Fibroblast of skin of abdomen (primary cell): ENCODE results near the gene RHBDD3.
"Not testable (repeated sequence)": the region's sequence is repeated elsewhere in the genome, so short reads cannot be mapped to it uniquely, and the experiment has no call there.

Source experiments
- DNase-seq: peaks from one replicate; pipeline ENCODE4 v3.0.0-alpha.2; 2013

The RHBDD3 gene

GRCh38 chr22:29245626-29246385, 22.0 kb downstream of the RHBDD3 start:
- DNase-seq = peak; percentile 53

DNA sequence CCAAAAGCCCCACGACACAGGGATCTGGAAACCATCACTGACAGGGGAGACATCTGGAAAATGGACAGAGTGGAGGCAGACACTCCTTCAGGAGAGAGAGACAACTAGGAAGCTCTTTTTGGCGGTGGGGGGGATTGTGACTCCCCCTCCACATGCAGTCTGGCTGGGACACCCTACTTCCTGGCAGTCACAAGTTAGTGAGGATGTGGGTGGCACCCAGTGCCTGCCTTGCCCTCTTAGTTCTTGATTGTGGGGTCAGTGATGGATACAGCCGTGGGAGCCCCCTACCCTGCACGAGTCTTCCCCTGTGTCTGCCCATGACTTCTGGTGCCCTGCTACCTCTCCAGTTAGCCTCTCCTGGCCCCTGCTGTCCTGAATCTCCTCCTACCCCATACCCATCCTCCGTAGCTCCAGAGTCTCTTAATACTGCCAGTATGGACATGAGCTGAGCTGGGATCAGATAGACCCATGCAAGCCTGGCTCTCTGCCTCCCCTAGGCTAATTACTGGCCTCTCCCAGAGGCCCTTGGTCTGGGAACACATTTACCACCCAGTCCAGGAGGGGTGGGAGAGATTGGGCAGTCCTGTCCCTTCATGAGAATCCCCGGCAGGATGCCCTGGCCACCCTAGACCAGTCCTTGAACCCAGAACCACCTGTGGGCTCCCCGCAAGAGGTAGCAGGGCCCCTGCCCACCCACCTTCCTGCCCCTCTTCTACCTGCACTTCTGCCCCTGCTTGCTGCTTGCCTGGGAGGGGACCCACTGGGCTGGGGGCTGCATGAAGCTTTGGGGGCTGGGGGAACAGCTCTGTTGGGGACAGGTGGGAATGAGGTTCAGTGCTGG, 22.8 kb downstream of the RHBDD3 start:
- DNase-seq = no peak

DNA sequence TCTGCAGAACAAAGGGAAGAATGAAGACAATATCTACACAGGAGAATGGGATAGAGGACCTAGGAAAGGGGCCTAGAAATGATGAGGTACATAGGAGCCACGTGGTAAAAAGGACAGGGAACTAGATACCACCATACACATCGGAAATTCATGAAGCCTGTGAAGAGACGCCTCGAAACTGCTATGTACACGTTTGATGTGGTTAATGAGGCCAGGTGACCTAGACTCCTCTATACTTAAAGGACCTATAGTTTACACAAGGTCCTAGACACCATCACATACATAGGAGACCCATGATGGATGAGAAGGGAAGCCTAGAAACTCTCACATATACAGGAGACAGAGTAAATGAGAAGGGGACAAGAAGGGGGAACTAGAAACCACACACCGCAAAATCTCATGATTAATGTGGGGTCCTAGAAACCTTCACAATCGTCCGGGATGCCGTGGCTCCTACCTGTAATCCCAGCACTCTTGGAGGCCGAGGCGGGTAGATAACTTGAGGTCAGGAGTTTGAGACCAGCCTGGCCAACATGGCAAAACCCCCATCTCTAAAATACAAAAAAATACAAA, 23.8 kb downstream of the RHBDD3 start:
- DNase-seq = no peak

DNA sequence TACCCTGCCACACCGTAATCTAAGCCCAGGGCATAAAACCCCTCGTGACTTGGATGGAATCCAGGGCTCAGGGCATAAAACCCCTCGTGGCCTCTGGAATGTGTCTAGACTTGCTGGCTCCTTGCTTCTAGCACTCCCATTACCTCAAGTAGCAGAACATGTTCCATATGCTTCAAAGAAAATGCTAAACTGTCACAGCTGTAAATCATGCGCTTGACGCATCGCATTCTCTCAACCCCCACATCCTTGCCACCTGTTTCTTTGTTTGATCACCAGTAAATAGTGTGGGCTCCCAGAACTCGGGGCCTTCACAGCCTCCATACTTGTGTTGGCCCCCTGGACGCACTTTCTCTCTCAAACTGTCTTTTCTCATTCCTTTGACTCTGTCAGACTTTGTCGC, 27.3 kb downstream of the RHBDD3 start:
- DNase-seq = peak; percentile 12

GRCh38 chr22:29233277-29233877, 34.4 kb downstream of the RHBDD3 start:
- DNase-seq = no peak

GRCh38 chr22:29231971-29232959, 35.5 kb downstream of the RHBDD3 start:
- DNase-seq = no peak

DNA sequence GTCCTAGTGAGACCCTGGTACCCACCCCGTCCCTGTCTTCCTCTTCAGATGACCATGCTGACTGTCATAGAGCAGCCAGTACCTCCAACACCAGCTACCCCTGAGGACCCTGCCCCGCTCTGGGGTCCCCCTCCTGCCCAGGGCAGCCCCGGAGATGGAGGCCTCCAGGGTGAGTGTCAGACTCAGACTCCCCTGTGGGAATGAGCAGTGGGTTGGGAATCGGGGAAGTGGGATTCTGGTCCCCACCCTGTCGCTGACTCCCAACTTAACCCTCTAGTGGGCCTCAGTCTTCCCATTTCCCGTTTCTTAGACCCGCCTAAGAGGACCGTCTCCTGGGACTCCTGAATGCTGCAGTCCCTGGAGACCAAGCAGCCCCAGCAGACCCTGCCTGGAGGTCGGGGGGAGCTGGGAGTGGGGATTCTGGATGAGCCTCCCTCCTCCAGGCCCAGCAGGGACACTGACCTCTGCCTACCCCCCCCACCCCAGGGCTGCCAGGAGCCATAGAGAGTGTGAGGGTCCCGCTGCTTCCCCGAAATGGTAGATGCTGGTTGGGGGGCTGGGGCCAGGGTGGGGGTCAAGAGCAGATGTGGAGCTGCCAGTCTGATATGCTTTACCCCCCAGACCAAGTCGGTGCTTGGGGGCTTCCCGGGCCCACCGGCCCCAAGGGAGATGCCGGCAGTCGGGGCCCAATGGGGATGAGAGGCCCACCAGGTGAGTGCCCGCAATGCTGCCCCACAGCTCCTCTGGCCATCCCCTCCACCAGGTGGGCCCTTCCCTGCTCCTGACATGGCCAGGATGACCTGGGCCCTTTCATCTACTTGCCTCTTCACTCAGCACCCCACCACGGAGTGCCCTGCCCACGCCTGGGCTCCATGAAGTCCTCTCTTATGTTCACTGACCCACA, 36.6 kb downstream of the RHBDD3 start:
- DNase-seq = no peak

GRCh38 chr22:29226351-29226981, 41.3 kb downstream of the RHBDD3 start:
- DNase-seq = no peak

GRCh38 chr22:29225422-29226090, 42.2 kb downstream of the RHBDD3 start:
- DNase-seq = peak; percentile 14

- no peak for DNase-seq
Observed at GRCh38 chr22:29224859-29225410, 42.8 kb downstream of the RHBDD3 start.

DNA sequence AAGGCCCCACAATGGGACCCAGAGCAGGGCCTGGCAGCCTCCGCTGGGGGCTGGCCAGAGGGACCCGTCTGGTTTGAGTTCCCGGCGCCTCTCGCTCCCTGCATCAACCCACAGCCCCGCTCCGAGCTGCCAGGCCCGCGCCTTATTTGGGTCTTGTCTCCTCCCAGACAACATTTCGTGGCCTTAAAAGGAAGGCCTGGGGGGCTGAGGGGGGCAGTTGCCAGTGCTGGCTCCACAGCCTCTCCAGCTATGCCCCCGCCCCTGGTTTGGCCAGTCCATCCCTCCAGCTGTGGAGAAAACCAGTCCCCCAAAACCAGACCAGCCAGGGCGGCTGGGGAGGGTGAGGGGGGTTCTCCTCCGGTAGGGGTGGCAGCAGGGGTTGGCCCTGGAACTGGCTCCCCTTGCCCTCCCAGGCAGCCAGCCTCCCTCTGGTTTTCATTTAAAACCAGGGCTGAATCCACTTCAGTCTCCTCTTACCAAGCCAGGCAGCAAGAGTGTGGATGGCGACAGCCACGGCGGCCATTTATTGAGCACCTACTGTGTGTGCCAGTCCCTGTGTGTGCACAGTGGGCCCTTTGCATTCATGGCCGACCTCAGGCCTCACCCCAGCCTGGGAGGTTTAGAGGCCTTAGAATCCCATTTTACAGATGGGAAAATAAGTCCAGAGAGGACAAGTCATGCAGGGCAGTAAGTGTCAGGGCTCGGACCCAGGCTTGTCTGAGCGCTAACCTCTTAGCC, 43.5 kb downstream of the RHBDD3 start:
- peak; percentile 50 for DNase-seq

DNA sequence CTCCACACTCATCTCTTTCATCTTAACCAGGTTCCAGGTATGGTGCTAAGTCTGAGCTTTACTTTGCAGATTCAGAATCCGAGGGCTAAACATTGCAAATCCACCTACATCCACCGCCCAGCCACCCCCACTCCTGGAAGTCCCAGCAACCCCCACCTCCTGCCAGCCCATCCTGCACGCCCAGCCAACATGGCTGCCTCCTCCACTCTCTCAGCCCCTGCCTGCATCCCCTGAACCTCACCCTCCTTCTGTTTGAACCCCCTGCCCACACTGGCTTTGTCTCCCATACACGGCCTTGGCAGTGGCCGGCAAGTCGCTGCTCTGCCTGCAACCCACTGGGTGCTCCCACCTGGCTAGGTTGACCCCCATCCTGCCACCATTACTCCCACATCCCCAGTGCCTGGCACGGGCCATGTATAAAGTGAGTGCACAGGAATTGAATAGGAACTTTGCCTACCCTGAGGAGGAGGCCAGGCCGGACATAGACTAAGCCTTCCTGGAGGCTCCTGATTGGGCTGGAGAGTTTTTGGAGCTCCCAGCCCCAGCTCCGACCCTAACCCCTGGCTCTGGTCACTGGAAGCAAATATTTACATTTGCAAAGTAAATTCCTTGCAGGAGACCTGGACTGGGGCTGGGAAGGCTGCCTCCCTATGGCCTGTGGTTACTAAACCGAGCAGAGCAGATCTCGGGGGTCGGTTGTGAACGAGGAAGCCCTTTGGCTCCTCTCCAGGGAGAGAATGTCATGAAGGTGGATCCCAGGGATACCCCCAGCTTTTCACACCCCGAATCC, 47.7 kb downstream of the RHBDD3 start:
- no peak for DNase-seq

DNA sequence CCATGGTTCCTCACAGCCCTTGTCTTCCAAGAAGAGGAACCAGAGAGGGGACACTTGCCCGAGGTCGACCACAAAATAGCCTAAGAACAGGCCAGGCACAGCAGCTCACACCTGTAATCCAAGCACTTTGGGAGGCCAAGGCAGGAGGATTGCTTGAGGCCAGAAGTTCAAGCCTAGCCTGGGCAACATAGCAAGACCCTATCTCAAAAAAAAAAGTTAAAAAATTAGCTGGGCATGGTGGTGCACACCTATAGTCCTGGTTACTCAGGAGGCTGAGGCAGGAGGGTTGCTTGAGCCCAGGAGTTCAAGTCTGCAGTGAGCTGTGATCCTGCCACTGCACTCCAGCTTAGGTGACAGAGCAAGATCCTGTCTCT, 48.4 kb downstream of the RHBDD3 start:
- DNase-seq = not testable (repeated sequence)

GRCh38 chr22:29218758-29219408, 48.9 kb downstream of the RHBDD3 start:
- DNase-seq = no peak

DNA sequence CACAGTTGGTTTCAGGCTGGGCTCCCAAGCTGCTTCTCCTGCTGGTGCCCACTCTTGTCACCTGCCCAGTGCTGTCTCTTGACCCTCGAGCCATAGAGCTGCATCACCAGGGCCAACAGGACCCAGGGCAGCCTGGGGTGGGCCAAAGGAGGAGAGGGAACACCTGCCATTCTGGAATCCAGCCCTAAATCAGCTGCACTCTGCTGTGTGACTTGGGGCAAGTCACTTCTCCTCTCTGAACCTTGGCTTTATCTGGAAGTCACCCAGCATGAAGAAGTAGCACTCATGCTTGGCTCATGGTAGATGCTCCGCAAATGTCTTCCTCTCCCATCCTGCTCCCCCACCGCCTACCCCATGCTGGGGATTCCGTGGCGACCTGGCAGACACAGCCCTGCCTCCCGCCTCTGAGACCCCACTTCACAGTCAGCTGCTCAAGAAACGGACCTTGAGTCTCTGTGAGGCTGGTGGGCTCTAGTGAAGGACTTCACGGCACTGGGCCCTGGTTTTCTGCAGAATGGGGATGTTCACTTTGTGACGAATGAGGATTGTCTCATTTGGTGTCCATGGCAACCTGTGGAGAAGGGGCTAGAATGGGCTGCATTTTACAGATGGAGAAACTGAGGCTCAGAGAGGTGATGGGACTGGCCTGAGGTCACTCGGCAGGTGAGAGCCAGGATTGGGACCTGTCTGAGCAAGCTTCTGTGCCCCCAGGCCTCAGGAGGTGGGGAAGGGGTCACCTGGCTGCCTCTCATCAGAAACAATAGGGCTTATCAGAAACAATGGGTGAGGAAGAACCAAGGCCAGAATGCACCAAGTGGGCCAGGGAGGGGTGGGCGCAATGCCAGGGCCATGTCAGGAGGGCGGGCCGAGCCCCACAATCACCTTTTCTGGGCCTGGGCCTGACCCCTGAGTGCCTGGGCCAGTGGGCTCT, 49.7 kb downstream of the RHBDD3 start:
- no peak for DNase-seq
